GM12878 (cell line): ENCODE data around the gene PPARA.

Experiments used
- CTCF ChIP-seq, 3 experiments: IDR thresholded peaks in 2 of 3; conservative IDR thresholded peaks in 1 of 3; 2 replicates each; pipeline ENCODE4 v1.5.1; 2011; ENCODE audit warnings: low read depth in 3 of 3, low read length in 3 of 3, mild to moderate bottlenecking in 3 of 3, control low read depth in 2 of 3, moderate library complexity in 2 of 3, inconsistent platforms in 1 of 3, mixed read lengths in 1 of 3; ENCODE audit not compliant: control insufficient read depth in 2 of 3, insufficient read depth in 1 of 3; ENCODE audit errors: extremely low read depth in 1 of 3
- NFIC ChIP-seq: IDR thresholded peaks from 2 replicates; pipeline ENCODE4 v1.6.1; 2012; ENCODE audit warnings: low read depth, mild to moderate bottlenecking, inconsistent platforms, low read length, moderate library complexity
- NR2C2 ChIP-seq: IDR thresholded peaks from 2 replicates; pipeline ENCODE4 v1.6.1; 2011; ENCODE audit warnings: borderline replicate concordance, low read depth; ENCODE audit not compliant: control insufficient read depth, insufficient read length
- POLR2A ChIP-seq: IDR thresholded peaks from 2 replicates; pipeline ENCODE4 v1.6.1; 2011; ENCODE audit warnings: low read depth, mild to moderate bottlenecking, low read length
- SIN3A ChIP-seq: IDR thresholded peaks from 2 replicates; pipeline ENCODE4 v1.6.1; 2012; ENCODE audit warnings: low read depth, low read length, improper control_type of control experiment
- SPI1 ChIP-seq: IDR thresholded peaks from 2 replicates; pipeline ENCODE4 v1.6.1; 2011; ENCODE audit warnings: low read depth, mild to moderate bottlenecking, low read length, moderate library complexity, borderline replicate concordance; ENCODE audit not compliant: insufficient read depth
- ZBTB33 ChIP-seq: fragments of 450-650 bp; IDR thresholded peaks from 2 replicates; pipeline ENCODE4 v1.6.1; 2017; ENCODE audit warnings: mild to moderate bottlenecking

- no peak for TF ChIP-seq NFIC
- no peak for TF ChIP-seq ZBTB33
- TF ChIP-seq CTCF (IDR thresholded peaks at IDR 0.05 in 2 of 3, conservative IDR thresholded peaks at IDR 0.05 in 1 of 3; ENCODE audit: control insufficient read depth in 2 of 3, extremely low read depth in 1 of 3, insufficient read depth in 1 of 3, low read depth in 3 of 3, low read length in 3 of 3): no peak
- no peak for TF ChIP-seq SIN3A
- no peak for TF ChIP-seq POLR2A
- TF ChIP-seq NR2C2: no peak
- TF ChIP-seq SPI1: no peak
These were observed 9.1 kb upstream of the PPARA start for GRCh38 chr22:46140989-46141928.
